HEK293 (cell line): ENCODE results near the gene SORBS2.

Source experiments
- CTCF ChIA-PET: fragments of 350-600 bp; formaldehyde crosslinking; extraction: SDS; loops from one replicate; lab custom pipeline; 2021; ENCODE audit warnings: antibody characterized with exemption; lab: Yijun Ruan, JAX
- POLR2A ChIA-PET: fragments of 300-600 bp; formaldehyde crosslinking; extraction: SDS; loops from one replicate; lab custom pipeline; 2020; ENCODE audit warnings: antibody characterized with exemption, inconsistent platforms; lab: Yijun Ruan, JAX
- H3K27ac ChIP-seq: fragments of 200-500 bp; sonication (Bioruptor generic); 2 replicates; pipeline ENCODE4 v1.5.1; 2014; ENCODE audit warnings: low read depth, low read length, control low read depth, inconsistent platforms; ENCODE audit errors: extremely low read depth
- H3K36me3 ChIP-seq, 2 experiments: fragments of 200-500 bp in 1 of 2; sonication (Bioruptor generic) in 1 of 2; 1 replicate in 1 of 2; 2 replicates in 1 of 2; pipeline ENCODE4 v1.5.1; 2014 to 2017; ENCODE audit warnings: inconsistent platforms in 2 of 2, low read length in 2 of 2; ENCODE audit not compliant: control insufficient read depth in 2 of 2, insufficient read depth in 1 of 2
- H3K4me1 ChIP-seq: fragments of 200-500 bp; sonication (Bioruptor generic); 2 replicates; pipeline ENCODE4 v1.5.1; 2014; ENCODE audit warnings: mild to moderate bottlenecking, low read length, inconsistent platforms; ENCODE audit not compliant: control insufficient read depth, insufficient read depth
- H3K4me3 ChIP-seq: 2 replicates; pipeline ENCODE4 v1.5.1; 2011; ENCODE audit warnings: low read depth, mild to moderate bottlenecking, control low read depth, low read length, moderate library complexity
- H3K9me3 ChIP-seq: fragments of 200-500 bp; sonication (Bioruptor generic); 2 replicates; pipeline ENCODE4 v1.5.1; 2014; ENCODE audit warnings: low read depth, low read length, inconsistent platforms; ENCODE audit not compliant: control insufficient read depth, insufficient read depth
- GLI2 ChIP-seq: fragments of 450-650 bp; formaldehyde crosslinking; IDR thresholded peaks from 2 replicates; pipeline ENCODE4; 2017; ENCODE audit warnings: missing biosample characterization, missing genetic modification characterization, low read depth, borderline replicate concordance
- GLIS2 ChIP-seq: fragments of 450-650 bp; formaldehyde crosslinking; IDR thresholded peaks from 2 replicates; pipeline ENCODE4 v1.5.1; 2016; ENCODE audit warnings: missing biosample characterization, missing genetic modification characterization
- KLF10 ChIP-seq: fragments of 450-650 bp; IDR thresholded peaks from 2 replicates; pipeline ENCODE4 v1.5.1; 2018; ENCODE audit warnings: missing biosample characterization, mild to moderate bottlenecking, missing genetic modification characterization
- SP2 ChIP-seq: fragments of 450-650 bp; formaldehyde crosslinking; IDR thresholded peaks from 2 replicates; pipeline ENCODE4 v1.5.1; 2016; ENCODE audit warnings: missing biosample characterization, missing genetic modification characterization
- ZBTB26 ChIP-seq: fragments of 450-650 bp; formaldehyde crosslinking; optimal IDR thresholded peaks from 2 replicates; pipeline ENCODE3; 2016; ENCODE audit warnings: missing biosample characterization, mild to moderate bottlenecking, missing genetic modification characterization
- ZFP41 ChIP-seq: fragments of 450-650 bp; formaldehyde crosslinking; IDR thresholded peaks from 2 replicates; pipeline ENCODE4 v1.5.1; 2016; ENCODE audit warnings: missing biosample characterization, missing genetic modification characterization, borderline replicate concordance
- ZFP69B ChIP-seq: fragments of 450-650 bp; formaldehyde crosslinking; IDR thresholded peaks from 2 replicates; pipeline ENCODE4 v1.5.1; 2016; ENCODE audit warnings: missing biosample characterization, missing genetic modification characterization
- ZNF169 ChIP-seq: fragments of 450-650 bp; formaldehyde crosslinking; IDR thresholded peaks from 2 replicates; pipeline ENCODE4 v1.5.1; 2016; ENCODE audit warnings: missing biosample characterization, missing genetic modification characterization
- ZNF19 ChIP-seq: fragments of 450-650 bp; formaldehyde crosslinking; IDR thresholded peaks from 2 replicates; pipeline ENCODE4; 2016; ENCODE audit warnings: missing biosample characterization, missing genetic modification characterization, low read depth
- ZNF23 ChIP-seq: fragments of 450-650 bp; formaldehyde crosslinking; IDR thresholded peaks from 2 replicates; pipeline ENCODE4 v1.5.1; 2016; ENCODE audit warnings: missing biosample characterization, missing genetic modification characterization, borderline replicate concordance
- ZNF239 ChIP-seq: fragments of 450-650 bp; formaldehyde crosslinking; IDR thresholded peaks from 2 replicates; pipeline ENCODE4 v1.5.1; 2016; ENCODE audit warnings: missing biosample characterization, missing genetic modification characterization
- ZNF362 ChIP-seq: fragments of 450-650 bp; formaldehyde crosslinking; IDR thresholded peaks from 2 replicates; pipeline ENCODE4 v1.5.1; 2016; ENCODE audit warnings: missing biosample characterization, missing genetic modification characterization
- ZNF366 ChIP-seq: fragments of 450-650 bp; formaldehyde crosslinking; conservative IDR thresholded peaks from 2 replicates; pipeline ENCODE4 v1.5.1; 2016; ENCODE audit warnings: missing biosample characterization, missing genetic modification characterization
- ZNF404 ChIP-seq: fragments of 450-650 bp; formaldehyde crosslinking; IDR thresholded peaks from 2 replicates; pipeline ENCODE4 v1.5.1; 2017; ENCODE audit warnings: missing biosample characterization, missing genetic modification characterization
- ZNF529 ChIP-seq: fragments of 450-650 bp; formaldehyde crosslinking; IDR thresholded peaks from 2 replicates; pipeline ENCODE4 v1.5.1; 2017; ENCODE audit warnings: missing genetic modification characterization, missing biosample characterization; ENCODE audit not compliant: insufficient replicate concordance
- ZNF530 ChIP-seq: fragments of 450-650 bp; formaldehyde crosslinking; IDR thresholded peaks from 2 replicates; pipeline ENCODE4 v1.5.1; 2016; ENCODE audit warnings: low read depth, missing biosample characterization, missing genetic modification characterization
- ZNF596 ChIP-seq: fragments of 450-650 bp; IDR thresholded peaks from 2 replicates; pipeline ENCODE4 v1.5.0; 2018; ENCODE audit warnings: missing biosample characterization, mild to moderate bottlenecking, missing genetic modification characterization, moderate library complexity
- ZNF623 ChIP-seq: fragments of 450-650 bp; formaldehyde crosslinking; IDR thresholded peaks from 2 replicates; pipeline ENCODE4 v1.5.1; 2016; ENCODE audit warnings: missing biosample characterization, missing genetic modification characterization
- ZNF660 ChIP-seq: fragments of 450-650 bp; IDR thresholded peaks from 2 replicates; pipeline ENCODE4 v1.5.1; 2018; ENCODE audit warnings: missing biosample characterization, mild to moderate bottlenecking, missing genetic modification characterization
- ZNF664 ChIP-seq: fragments of 450-650 bp; formaldehyde crosslinking; IDR thresholded peaks from 2 replicates; pipeline ENCODE4 v1.5.1; 2016; ENCODE audit warnings: missing biosample characterization, missing genetic modification characterization
- TF ChIP-seq, protein P1 (sequence below): fragments of 450-650 bp; formaldehyde crosslinking; IDR thresholded peaks from 2 replicates; pipeline ENCODE4 v1.5.1; 2016; ENCODE audit warnings: missing biosample characterization, missing genetic modification characterization

SORBS2 gene

DNA sequence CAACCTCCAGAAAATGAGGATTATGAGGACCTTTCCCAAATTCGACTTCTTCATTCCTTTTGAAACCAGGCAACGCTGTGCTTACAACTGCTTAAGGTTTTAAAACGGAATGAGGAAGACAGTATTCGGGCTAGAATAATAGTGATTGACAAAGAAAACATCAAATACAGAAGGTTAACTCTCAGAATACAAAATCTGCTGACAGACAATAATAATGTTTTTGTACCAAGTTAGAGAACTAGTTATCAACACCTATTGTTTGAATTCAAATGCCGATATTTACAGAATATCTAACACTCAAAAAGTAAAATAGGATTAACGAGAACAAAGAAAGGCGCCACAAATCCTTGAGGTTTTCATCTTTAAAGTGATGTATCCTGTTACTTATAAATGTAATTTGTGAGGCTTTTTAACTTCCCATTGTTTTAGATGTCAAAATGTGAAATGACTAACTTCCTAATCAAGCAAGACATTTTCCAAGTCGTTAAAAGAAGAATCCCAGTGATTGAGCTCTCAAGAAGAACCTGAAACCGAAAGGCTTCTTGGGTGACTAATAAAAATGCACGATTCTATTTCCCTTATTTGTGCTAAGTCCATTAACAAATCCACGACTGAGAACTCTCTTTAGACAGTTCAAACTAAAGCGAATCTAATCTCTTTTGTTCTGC is 118.3 kb downstream of the SORBS2 start:
- H3K9me3 ChIP-seq, result no peaks in the 10 kb centered on the region
- no peak overlapping the region for H3K4me3 ChIP-seq
- TF ChIP-seq ZFP41 (no peak), ZNF23 (tag by site-specific recombination) (no peak), ZNF529 (tag by site-specific recombination) (no peak), ZNF366 (tag by site-specific recombination) (no peak)
- no peaks in the 10 kb centered on the region for H3K36me3 ChIP-seq
- POLR2A ChIA-PET, result no interaction called here
- no peak overlapping the region for H3K27ac ChIP-seq
- no peaks in the 10 kb centered on the region for H3K4me1 ChIP-seq
- CTCF ChIA-PET, result no interaction called here

GRCh38 chr4:185689407-185689806 is 122.6 kb downstream of the SORBS2 start:
- H3K4me1 ChIP-seq, result no peaks in the 10 kb centered on the region
- no peaks in the 10 kb centered on the region for H3K36me3 ChIP-seq
- no peaks in the 10 kb centered on the region for H3K9me3 ChIP-seq
- no peak overlapping the region for H3K4me3 ChIP-seq
- TF ChIP-seq ZNF660 (no peak), ZNF23 (tag by site-specific recombination) (no peak), ZNF239 (no peak), ZNF596 (tag by site-specific recombination) (no peak), ZBTB26 (tag by site-specific recombination) (no peak), SP2 (tag by site-specific recombination) (no peak), KLF10 (no peak), ZNF529 (tag by site-specific recombination) (no peak), GLI2 (tag by site-specific recombination) (no peak), ZNF530 (no peak), GLIS2 (tag by site-specific recombination) (no peak), ZFP69B (tag by site-specific recombination) (no peak), ZNF362 (no peak), ZNF169 (tag by site-specific recombination) (no peak), ZNF404 (tag by site-specific recombination) (no peak), ZNF623 (tag by site-specific recombination) (no peak), ZNF19 (tag by site-specific recombination) (no peak), ZNF664 (tag by site-specific recombination) (no peak)
- TF ChIP-seq, protein P1, sequence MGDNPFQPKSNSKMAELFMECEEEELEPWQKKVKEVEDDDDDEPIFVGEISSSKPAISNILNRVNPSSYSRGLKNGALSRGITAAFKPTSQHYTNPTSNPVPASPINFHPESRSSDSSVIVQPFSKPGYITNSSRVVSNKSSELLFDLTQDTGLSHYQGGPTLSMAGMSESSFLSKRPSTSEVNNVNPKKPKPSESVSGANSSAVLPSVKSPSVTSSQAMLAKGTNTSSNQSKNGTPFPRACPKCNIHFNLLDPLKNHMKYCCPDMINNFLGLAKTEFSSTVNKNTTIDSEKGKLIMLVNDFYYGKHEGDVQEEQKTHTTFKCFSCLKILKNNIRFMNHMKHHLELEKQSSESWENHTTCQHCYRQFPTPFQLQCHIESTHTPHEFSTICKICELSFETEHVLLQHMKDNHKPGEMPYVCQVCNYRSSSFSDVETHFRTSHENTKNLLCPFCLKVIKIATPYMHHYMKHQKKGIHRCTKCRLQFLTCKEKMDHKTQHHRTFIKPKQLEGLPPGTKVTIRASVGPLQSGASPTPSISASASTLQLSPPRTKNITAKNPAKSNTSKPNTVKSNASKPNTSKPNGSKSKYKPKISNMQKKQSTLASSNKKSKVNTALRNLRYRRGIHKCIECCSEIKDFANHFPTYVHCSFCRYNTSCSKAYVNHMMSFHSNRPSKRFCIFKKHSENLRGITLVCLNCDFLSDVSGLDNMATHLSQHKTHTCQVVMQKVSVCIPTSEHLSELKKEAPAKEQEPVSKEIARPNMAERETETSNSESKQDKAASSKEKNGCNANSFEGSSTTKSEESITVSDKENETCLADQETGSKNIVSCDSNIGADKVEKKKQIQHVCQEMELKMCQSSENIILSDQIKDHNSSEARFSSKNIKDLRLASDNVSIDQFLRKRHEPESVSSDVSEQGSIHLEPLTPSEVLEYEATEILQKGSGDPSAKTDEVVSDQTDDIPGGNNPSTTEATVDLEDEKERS (tag by site-specific recombination), result no peak
- no peak overlapping the region for H3K27ac ChIP-seq
- ChIA-PET CTCF (no interaction called here), POLR2A (no interaction called here)
